HCT116 (cell line): ENCODE measurements around the gene FNDC5.

Source experiments
- EGR1 ChIP-seq: IDR thresholded peaks from 2 replicates; pipeline ENCODE4 v1.6.1; 2012; ENCODE audit warnings: low read depth
- TF ChIP-seq, protein P1 (sequence below), 3 experiments: fragments of 200-600 bp in 1 of 3; sonication (generic) in 1 of 3; IDR thresholded peaks in 2 of 3; conservative IDR thresholded peaks in 1 of 3; 2 replicates each; pipeline ENCODE4 v1.5.1; 2012 to 2017; ENCODE audit warnings: low read depth in 2 of 3, low read length in 2 of 3, antibody characterized with exemption in 1 of 3, borderline replicate concordance in 1 of 3, control low read depth in 1 of 3, mild to moderate bottlenecking in 1 of 3, mixed read lengths in 1 of 3, mixed run types in 1 of 3, moderate library complexity in 1 of 3; ENCODE audit not compliant: insufficient read depth in 1 of 3

- no peak for TF ChIP-seq EGR1
- TF ChIP-seq, protein P1, sequence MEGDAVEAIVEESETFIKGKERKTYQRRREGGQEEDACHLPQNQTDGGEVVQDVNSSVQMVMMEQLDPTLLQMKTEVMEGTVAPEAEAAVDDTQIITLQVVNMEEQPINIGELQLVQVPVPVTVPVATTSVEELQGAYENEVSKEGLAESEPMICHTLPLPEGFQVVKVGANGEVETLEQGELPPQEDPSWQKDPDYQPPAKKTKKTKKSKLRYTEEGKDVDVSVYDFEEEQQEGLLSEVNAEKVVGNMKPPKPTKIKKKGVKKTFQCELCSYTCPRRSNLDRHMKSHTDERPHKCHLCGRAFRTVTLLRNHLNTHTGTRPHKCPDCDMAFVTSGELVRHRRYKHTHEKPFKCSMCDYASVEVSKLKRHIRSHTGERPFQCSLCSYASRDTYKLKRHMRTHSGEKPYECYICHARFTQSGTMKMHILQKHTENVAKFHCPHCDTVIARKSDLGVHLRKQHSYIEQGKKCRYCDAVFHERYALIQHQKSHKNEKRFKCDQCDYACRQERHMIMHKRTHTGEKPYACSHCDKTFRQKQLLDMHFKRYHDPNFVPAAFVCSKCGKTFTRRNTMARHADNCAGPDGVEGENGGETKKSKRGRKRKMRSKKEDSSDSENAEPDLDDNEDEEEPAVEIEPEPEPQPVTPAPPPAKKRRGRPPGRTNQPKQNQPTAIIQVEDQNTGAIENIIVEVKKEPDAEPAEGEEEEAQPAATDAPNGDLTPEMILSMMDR (IDR thresholded peaks at IDR 0.05 in 2 of 3, conservative IDR thresholded peaks at IDR 0.05 in 1 of 3; ENCODE audit: borderline replicate concordance in 1 of 3, insufficient read depth in 1 of 3, low read depth in 2 of 3, low read length in 2 of 3) = no peak
These were observed 26.7 kb upstream of the FNDC5 start for GRCh38 chr1:32897082-32898049.
